ENCODE data around the gene C19orf18.

The C19orf18 gene

DNA sequence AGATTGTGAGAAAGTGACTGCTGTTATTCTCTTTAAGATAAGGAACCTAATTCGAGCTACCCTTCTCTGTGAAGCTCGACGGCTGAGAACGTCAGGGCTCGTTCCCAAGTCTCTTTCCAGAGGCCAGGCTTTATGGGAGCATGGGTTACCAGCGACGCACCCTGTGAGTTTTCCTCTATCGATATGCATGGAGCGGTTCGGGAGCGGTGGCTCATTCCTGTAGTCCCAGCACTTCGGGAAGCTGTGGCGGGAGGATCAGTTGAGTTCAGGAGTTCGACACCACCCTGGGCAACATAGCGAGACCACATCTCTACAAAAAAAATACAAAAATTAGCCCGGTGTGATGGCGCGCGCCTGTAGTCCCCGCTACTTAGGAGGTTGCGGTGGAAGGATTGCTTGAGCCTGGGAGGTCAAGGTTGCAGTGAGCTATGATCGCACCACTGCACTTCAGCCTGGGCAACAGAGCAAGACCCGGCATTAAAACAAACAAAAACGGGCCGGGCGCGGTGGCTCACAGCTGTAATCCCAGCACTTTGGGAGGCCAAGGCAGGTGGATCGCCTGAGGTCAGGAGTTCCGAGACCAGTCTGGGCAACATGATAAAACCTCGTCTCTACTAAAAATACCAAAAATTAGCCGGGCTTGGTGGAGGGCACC, 29.0 kb upstream of the C19orf18 start:
- TF ChIP-seq, protein P1, sequence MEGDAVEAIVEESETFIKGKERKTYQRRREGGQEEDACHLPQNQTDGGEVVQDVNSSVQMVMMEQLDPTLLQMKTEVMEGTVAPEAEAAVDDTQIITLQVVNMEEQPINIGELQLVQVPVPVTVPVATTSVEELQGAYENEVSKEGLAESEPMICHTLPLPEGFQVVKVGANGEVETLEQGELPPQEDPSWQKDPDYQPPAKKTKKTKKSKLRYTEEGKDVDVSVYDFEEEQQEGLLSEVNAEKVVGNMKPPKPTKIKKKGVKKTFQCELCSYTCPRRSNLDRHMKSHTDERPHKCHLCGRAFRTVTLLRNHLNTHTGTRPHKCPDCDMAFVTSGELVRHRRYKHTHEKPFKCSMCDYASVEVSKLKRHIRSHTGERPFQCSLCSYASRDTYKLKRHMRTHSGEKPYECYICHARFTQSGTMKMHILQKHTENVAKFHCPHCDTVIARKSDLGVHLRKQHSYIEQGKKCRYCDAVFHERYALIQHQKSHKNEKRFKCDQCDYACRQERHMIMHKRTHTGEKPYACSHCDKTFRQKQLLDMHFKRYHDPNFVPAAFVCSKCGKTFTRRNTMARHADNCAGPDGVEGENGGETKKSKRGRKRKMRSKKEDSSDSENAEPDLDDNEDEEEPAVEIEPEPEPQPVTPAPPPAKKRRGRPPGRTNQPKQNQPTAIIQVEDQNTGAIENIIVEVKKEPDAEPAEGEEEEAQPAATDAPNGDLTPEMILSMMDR (IDR thresholded peaks at IDR 0.05): no peak
- peaks cover 0 to 25% (median 17%) of the 10 kb centered on the region in 4 donors for H3K4me1 ChIP-seq
- no peaks in the 10 kb centered on the region for H3K27me3 ChIP-seq
- peak overlapping the region; percentile 92 to 93 for H3K27ac ChIP-seq
- peaks cover 60 to 67% (median 63%) of the 10 kb centered on the region in 3 donors for H3K36me3 ChIP-seq
- intact Hi-C loops (cut with DNase I; ENCODE audit: low total_unique reads): loop anchor here (5.0 kb wide), 1 partner anchor 94 kb away; the partner anchor contains the start of gene ZSCAN18
- H3K4me3 ChIP-seq: peak overlapping the region; percentile 82 to 94
- peaks cover 0 to 72% (median 60%) of the 10 kb centered on the region in 3 donors for H3K9me3 ChIP-seq
- no peak for DNase-seq

- H3K27me3 ChIP-seq: no peaks in the 10 kb centered on the region
- H3K27ac ChIP-seq: peak within 1 kb of the TSS; percentile 92 to 93
- intact Hi-C loops (cut with DNase I; ENCODE audit: low total_unique reads): loop anchor here (5.0 kb wide), 1 partner anchor 95 kb away; the partner anchor contains the start of gene ZSCAN18
- H3K4me3 ChIP-seq: peak within 1 kb of the TSS; percentile 82 to 94
- peaks cover 67 to 70% (median 70%) of the 10 kb centered on the region in 3 donors for H3K36me3 ChIP-seq
- DNase-seq: peak; percentile 83 to 90
- TF ChIP-seq, protein P1 (IDR thresholded peaks at IDR 0.05): no peak
- peaks cover 0 to 72% (median 54%) of the 10 kb centered on the region in 3 donors for H3K9me3 ChIP-seq
- peaks cover 0 to 25% (median 17%) of the 10 kb centered on the region in 4 donors for H3K4me1 ChIP-seq
Measured at GRCh38 chr19:58002384-58003173, 28.2 kb upstream of the C19orf18 start, which contains the start of gene ZNF606. Gene ZNF606 (minus strand): TSS chr19:58002820. CDS start chr19:58001319, 1,501 bp downstream.

DNA sequence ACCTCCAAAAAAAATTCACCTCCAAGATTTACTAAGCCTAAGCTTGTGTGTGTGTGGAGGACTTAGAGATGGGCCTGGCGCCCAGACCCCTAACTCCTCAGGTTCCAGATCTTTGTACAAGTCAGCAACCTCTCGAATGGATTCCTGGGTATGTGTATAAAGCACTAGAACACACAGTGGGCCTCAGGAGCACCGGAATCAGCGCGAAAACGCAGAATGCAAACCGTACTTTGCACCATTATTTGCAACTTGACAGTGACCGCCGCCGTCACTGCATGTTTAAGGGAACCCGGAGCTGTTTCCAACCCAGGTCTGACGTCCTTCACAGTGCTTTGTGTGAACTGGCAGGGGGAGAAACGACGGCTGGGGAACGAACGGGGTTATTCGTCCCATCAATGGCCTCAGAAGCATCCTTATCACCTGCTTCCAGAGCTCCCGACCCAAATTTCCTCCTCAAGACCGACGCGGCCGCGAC, 27.6 kb upstream of the C19orf18 start:
- peak overlapping the region; percentile 82 to 94 for H3K4me3 ChIP-seq
- peaks cover 0 to 25% (median 17%) of the 10 kb centered on the region in 4 donors for H3K4me1 ChIP-seq
- TF ChIP-seq, protein P1 (IDR thresholded peaks at IDR 0.05): no peak
- H3K36me3 ChIP-seq: peaks cover 67 to 71% (median 71%) of the 10 kb centered on the region in 3 donors
- H3K9me3 ChIP-seq: peaks cover 0 to 71% (median 53%) of the 10 kb centered on the region in 3 donors
- intact Hi-C loops (cut with DNase I; ENCODE audit: low total_unique reads): loop anchor here (5.0 kb wide), 1 partner anchor 95 kb away; the partner anchor contains the start of gene ZSCAN18
- H3K27ac ChIP-seq: peak overlapping the region; percentile 92 to 93
- no peak for DNase-seq
- H3K27me3 ChIP-seq: no peaks in the 10 kb centered on the region

- intact Hi-C loops (cut with DNase I; ENCODE audit: low total_unique reads): loop anchor here (5.0 kb wide), 1 partner anchor 97 kb away; the partner anchor contains the start of gene ZSCAN18
- H3K9me3 ChIP-seq: peaks cover 0 to 70% (median 45%) of the 10 kb centered on the region in 3 donors
- peaks cover 67 to 71% (median 69%) of the 10 kb centered on the region in 3 donors for H3K36me3 ChIP-seq
- no peak for DNase-seq
- H3K4me3 ChIP-seq: no peak overlapping the region
- TF ChIP-seq, protein P1 (IDR thresholded peaks at IDR 0.05): no peak
- peaks cover 0 to 25% (median 17%) of the 10 kb centered on the region in 4 donors for H3K4me1 ChIP-seq
- H3K27me3 ChIP-seq: no peaks in the 10 kb centered on the region
- H3K27ac ChIP-seq: no peak overlapping the region
Measured at GRCh38 chr19:58000677-58001076, 26.3 kb upstream of the C19orf18 start.

GRCh38 chr19:57992841-57993240, 18.5 kb upstream of the C19orf18 start:
- Histone ChIP-seq H3K9me3 (peaks cover 14 to 88% (median 71%) of the 10 kb centered on the region in 3 donors), H3K36me3 (peaks cover 92 to 98% (median 96%) of the 10 kb centered on the region in 3 donors), H3K4me1 (no peaks in the 10 kb centered on the region), H3K27ac (no peak overlapping the region), H3K4me3 (no peak overlapping the region), H3K27me3 (no peaks in the 10 kb centered on the region)
- intact Hi-C loops (cut with DNase I; ENCODE audit: low total_unique reads): no loop called here
- TF ChIP-seq, protein P1 (IDR thresholded peaks at IDR 0.05): no peak
- no peak for DNase-seq
